Measurements from ENCODE around the gene AIPL1. TPM values are rescaled to one million over a fixed set of nuclear protein-coding genes. Genes with fewer than 3 reads are reported as not detected.
A peak's percentile ranks its signal among the peaks of the same experiment; 100 is the strongest.

The AIPL1 gene
- total RNA-seq, 1 donor from 2014 or later: not detected

DNA sequence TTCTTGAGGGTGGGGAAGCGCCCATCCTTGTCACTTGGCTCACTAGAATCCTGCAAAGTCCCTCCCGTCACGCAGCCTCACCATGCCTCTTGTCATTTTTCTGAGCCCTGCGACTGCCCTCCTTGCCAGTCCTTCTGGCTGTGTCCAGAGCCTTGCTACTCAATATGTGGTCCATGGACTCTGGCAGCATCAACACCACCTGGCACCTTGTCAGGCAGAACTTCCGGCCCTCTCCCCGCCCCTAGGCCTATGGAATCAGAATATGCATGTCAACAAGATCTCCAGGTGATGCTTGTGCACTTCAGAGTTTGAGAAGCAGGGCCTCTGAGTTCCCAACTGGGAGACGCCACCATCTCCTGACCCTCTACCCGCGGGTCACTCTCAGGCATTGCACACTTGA lies 21.4 kb upstream of the AIPL1 start:
- H3K4me3 ChIP-seq: no peak overlapping the region
- peaks cover 43% of the 10 kb centered on the region for H3K27me3 ChIP-seq (ENCODE audit: low read depth)
- H3K36me3 ChIP-seq: no peaks in the 10 kb centered on the region
- peaks cover 15% of the 10 kb centered on the region for H3K4me1 ChIP-seq
- intact Hi-C loops (cut with micrococcal nuclease): no loop called here
- DNase-seq: no peak
- no peak overlapping the region for H3K27ac ChIP-seq (replicated peaks)
- TF ChIP-seq, protein P1, sequence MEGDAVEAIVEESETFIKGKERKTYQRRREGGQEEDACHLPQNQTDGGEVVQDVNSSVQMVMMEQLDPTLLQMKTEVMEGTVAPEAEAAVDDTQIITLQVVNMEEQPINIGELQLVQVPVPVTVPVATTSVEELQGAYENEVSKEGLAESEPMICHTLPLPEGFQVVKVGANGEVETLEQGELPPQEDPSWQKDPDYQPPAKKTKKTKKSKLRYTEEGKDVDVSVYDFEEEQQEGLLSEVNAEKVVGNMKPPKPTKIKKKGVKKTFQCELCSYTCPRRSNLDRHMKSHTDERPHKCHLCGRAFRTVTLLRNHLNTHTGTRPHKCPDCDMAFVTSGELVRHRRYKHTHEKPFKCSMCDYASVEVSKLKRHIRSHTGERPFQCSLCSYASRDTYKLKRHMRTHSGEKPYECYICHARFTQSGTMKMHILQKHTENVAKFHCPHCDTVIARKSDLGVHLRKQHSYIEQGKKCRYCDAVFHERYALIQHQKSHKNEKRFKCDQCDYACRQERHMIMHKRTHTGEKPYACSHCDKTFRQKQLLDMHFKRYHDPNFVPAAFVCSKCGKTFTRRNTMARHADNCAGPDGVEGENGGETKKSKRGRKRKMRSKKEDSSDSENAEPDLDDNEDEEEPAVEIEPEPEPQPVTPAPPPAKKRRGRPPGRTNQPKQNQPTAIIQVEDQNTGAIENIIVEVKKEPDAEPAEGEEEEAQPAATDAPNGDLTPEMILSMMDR (IDR thresholded peaks at IDR 0.05; ENCODE audit: borderline replicate concordance): no peak
- H3K9me3 ChIP-seq (replicated peaks): no peaks in the 10 kb centered on the region

DNA sequence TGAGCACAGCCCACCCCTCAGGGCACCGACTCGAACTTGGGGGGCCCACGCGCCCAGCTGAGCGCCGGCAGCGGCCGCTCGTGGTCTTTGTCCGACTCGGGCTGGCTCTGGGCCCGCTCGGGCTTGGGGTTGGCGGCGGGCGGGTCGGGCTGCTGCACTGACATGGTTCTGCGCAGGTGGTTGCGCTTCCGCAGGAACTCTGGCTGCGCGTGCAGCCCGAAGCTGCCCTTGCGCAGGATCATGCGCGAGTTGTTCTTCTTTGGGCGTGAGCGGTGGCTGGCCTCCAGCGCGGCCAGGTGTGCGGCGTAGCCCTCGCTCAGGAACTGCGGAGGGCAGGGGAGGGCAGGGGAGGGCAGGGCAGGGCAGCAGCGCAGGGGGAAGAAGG lies 20.4 kb upstream of the AIPL1 start:
- TF ChIP-seq, protein P1 (IDR thresholded peaks at IDR 0.05; ENCODE audit: borderline replicate concordance): no peak
- no peak for DNase-seq
- H3K4me3 ChIP-seq: peak overlapping the region; percentile 54
- H3K36me3 ChIP-seq: no peaks in the 10 kb centered on the region
- H3K4me1 ChIP-seq: peaks cover 15% of the 10 kb centered on the region
- H3K27ac ChIP-seq (replicated peaks): no peak overlapping the region
- H3K9me3 ChIP-seq (replicated peaks): no peaks in the 10 kb centered on the region
- H3K27me3 ChIP-seq (ENCODE audit: low read depth): peaks cover 43% of the 10 kb centered on the region
- intact Hi-C loops (cut with micrococcal nuclease): no loop called here

DNA sequence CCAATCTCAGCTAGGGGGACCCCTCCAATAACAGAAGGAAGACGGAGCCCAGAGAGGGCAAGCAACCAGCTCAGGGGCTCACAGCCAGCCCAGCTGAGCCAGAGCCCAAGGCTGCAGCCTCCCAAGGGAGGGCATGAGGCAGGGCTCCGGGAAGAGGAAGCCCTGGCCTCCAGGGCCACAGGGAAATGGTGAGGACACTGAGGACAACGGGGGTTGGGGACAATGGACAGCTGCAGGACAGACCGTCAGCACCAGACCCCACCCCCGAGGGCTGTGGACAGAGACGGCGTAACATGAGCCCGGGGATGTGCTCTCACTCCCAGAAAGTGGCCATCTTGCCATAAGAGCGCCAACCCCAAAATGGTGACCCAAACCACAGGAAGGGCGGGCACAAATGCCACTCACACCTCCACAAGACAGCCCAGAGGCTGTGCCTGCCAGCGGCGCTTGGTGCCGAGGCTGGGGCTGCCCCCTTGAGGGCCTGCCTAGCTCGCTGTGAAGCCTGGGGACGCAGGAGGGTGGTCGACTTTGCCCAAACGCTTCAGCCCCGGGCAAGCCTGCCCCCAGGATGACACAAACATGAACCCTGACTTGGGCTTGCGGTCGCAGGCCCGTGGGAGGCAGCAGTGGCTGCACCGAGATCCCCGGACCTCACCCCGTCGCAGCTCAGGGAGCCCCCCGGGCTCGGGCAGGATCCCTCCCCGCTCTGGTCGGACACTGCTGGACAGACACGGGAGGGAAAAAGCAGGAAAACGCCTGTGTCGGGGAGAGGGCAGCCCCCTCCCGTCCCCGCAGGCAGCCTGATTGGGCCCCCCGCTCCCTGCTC lies 19.8 kb upstream of the AIPL1 start:
- no peak for DNase-seq
- Histone ChIP-seq H3K36me3 (no peaks in the 10 kb centered on the region), H3K4me1 (peaks cover 15% of the 10 kb centered on the region), H3K4me3 (peak overlapping the region; percentile 54), H3K27ac (replicated peaks) (no peak overlapping the region), H3K27me3 (ENCODE audit: low read depth) (peaks cover 39% of the 10 kb centered on the region), H3K9me3 (replicated peaks) (no peaks in the 10 kb centered on the region)
- intact Hi-C loops (cut with micrococcal nuclease): no loop called here
- TF ChIP-seq, protein P1 (IDR thresholded peaks at IDR 0.05; ENCODE audit: borderline replicate concordance): no peak

DNA sequence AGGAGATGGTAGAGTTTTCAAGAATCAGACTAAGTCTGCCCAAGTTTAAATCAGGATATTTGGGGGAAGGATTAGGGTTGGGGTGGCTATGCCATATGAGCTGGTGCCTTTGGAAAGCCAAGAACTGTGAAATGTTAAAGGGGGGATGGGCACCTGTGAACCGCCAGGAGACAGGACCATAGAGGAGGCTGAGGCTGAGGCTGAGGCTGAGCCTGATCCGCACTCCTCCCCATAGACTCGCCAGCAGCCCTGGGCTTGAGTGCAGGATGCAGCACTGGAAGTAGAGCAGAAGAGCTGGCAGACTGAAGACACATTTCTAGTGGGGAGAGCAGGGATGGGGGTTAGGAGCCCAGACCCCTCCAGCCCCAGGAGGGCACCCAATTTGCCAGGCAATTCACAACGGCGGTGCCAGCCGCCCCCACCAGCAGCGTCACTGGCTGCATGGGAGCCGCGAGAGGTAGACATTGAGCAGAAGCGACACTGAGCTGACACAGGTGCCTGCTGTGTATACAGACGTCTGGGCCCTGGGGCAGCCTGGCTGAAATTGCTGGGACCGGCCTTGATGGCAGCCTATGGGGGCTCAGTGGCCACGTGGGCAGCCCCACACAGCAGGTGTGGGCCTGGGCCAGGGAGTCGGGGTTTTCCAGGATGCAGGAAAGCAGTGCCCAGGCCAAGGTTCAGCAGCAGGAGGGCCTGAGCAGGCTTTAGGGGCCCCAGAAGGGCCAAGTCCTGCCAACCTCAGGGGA lies 18.5 kb upstream of the AIPL1 start:
- TF ChIP-seq, protein P1 (IDR thresholded peaks at IDR 0.05; ENCODE audit: borderline replicate concordance): no peak
- Histone ChIP-seq H3K36me3 (no peaks in the 10 kb centered on the region), H3K27me3 (ENCODE audit: low read depth) (peaks cover 31% of the 10 kb centered on the region), H3K27ac (replicated peaks) (no peak overlapping the region), H3K9me3 (replicated peaks) (no peaks in the 10 kb centered on the region), H3K4me3 (no peak overlapping the region), H3K4me1 (peaks cover 15% of the 10 kb centered on the region)
- intact Hi-C loops (cut with micrococcal nuclease): no loop called here
- no peak for DNase-seq

DNA sequence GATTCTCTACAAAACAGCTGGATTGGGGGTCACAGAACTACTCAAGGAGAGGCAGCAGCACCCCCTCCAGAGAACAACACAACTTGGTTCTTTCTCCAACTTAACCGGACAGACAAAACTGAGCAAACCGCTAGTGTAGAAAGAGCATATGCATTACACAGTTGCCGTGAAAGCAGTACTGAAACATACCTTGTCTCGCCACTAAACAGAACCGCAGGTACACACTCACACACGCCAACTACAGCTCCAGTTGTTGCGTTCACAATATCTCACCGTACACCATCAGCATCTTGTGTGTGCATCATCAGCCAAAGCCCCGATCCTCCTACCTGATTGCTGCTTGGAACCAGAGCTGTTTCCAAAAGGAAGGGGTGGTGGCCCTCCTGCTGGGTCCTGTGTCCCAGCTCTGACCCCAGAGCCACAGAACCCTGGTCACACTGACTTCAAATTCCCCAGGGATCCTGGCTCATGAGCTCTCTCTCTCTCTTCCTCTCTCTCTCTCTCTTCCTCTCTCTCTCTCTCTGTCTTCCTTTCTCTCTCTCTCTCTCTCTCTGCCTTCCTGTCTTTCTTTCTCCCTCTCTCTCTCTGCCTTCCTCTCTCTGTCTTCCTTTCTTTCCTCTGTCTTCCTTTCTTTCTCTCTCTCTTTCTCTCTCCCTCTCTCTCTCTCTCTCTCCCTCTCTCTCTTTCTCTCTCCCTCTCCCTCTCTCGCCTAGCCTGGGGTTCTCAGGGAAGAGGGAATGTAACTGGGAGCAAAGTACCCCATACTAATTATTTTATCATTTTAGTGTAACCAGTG lies 17.7 kb upstream of the AIPL1 start:
- no peak for DNase-seq
- Histone ChIP-seq H3K9me3 (replicated peaks) (no peaks in the 10 kb centered on the region), H3K27me3 (ENCODE audit: low read depth) (peaks cover 29% of the 10 kb centered on the region), H3K4me3 (no peak overlapping the region), H3K36me3 (no peaks in the 10 kb centered on the region), H3K4me1 (peaks cover 15% of the 10 kb centered on the region), H3K27ac (replicated peaks) (no peak overlapping the region)
- intact Hi-C loops (cut with micrococcal nuclease): no loop called here
- TF ChIP-seq, protein P1 (IDR thresholded peaks at IDR 0.05; ENCODE audit: borderline replicate concordance): no peak
